ENCODE data around the gene HEPACAM2.

HEPACAM2 gene

DNA sequence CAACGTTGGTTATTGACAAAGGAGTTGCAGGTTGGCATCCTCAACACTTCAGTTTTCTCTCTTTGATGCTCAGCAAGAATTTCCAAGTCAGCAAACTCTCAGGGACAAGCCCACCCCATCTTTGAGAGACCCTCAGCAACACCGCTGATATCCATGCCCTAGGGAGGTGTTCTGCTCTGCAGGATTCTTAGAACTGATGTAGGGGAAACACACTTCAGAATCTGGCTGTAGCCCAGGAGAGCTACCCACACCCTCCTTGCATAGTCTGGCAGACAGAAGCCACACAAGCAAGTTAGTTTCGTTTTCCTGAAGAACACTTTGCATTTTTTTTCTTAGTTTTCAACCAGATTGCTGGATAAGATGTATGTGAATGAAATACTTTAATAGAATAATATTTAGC lies 78.9 kb downstream of the HEPACAM2 start:
- peak; percentile 47 for DNase-seq (ENCODE audit: low spot score)

GRCh38 chr7:93146472-93147141 lies 79.7 kb downstream of the HEPACAM2 start:
- DNase-seq (ENCODE audit: low spot score): no peak

- peak; percentile 12 for DNase-seq (ENCODE audit: low spot score)
These were observed 80.2 kb downstream of the HEPACAM2 start for GRCh38 chr7:93146036-93146435.

GRCh38 chr7:93145354-93145753 lies 80.9 kb downstream of the HEPACAM2 start:
- DNase-seq (ENCODE audit: low spot score): no peak

GRCh38 chr7:93142127-93142526 lies 84.1 kb downstream of the HEPACAM2 start:
- DNase-seq (ENCODE audit: low spot score): peak; percentile 10

DNA sequence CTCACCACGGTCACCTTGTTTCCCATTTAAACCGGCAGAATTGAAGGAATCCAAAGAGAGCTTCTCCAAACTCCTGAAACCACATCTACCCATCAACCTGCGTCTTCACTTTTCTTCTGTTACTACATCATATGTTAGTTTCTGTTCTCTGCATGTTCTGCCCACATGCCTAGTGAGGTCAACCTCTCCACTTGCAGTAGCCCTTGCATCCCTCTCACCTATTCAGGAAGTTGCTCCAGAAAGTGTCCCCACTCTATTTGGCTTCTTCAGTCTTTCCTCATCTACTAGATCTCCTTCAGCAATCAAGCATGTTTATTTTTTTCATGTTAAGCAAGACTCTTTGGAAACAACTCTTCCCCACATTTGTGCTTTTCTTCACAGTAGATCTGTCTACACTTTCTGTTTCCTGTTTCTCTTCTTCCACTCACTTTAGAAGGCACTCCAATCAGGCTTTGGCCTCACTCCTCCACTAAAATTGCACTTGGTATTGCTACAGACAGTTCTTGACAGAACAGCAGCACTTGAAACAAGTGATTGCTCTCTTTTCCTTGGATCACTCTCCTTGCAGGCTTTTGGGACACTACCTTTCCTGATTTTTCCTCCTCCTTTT lies 85.6 kb downstream of the HEPACAM2 start:
- DNase-seq (ENCODE audit: low spot score): no peak

DNA sequence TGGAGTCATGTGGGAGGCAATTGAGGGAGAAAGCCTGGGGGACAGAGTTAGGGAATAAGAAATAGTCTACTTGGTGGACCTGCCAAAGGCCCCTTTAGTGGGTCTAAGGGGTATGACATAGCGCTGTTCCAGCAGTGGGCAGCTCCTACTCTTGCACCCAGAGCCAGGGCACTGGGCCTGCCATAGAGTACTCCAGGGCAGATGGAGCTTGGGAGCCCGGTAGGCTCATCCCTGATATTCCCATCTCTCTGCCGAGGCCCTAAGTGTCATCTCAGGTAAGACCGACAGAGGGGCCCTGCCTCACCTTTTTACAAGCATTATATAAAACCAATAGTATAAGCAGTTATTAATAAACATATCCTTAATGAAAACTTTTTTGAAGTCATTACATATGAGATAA lies 87.7 kb downstream of the HEPACAM2 start:
- DNase-seq (ENCODE audit: low spot score): no peak
